ENCODE results near the gene STIM2.

Gene STIM2

GRCh38 chr4:26900765-26901164, 40.1 kb downstream of the STIM2 start:
- no peak for DNase-seq (ENCODE audit: low read depth in 2 of 2)

GRCh38 chr4:26905172-26905571, 44.5 kb downstream of the STIM2 start:
- DNase-seq (ENCODE audit: low read depth in 2 of 2), result no peak

- DNase-seq (ENCODE audit: low read depth in 2 of 2), result no peak
These were observed 47.3 kb downstream of the STIM2 start for GRCh38 chr4:26907731-26908599.

- DNase-seq (ENCODE audit: low read depth in 2 of 2), result no peak
These were observed 48.7 kb downstream of the STIM2 start for GRCh38 chr4:26909369-26909768.

- no peak for DNase-seq (ENCODE audit: low read depth in 2 of 2)
These were observed 50.6 kb downstream of the STIM2 start for GRCh38 chr4:26911254-26911653.

GRCh38 chr4:26912069-26912468, 51.4 kb downstream of the STIM2 start:
- DNase-seq (ENCODE audit: low read depth in 2 of 2), result no peak

- DNase-seq (ENCODE audit: low read depth in 2 of 2), result no peak
These were observed 52.2 kb downstream of the STIM2 start for GRCh38 chr4:26912810-26913209.

- no peak for DNase-seq (ENCODE audit: low read depth in 2 of 2)
These were observed 55.6 kb downstream of the STIM2 start for GRCh38 chr4:26916195-26916594.

- DNase-seq (ENCODE audit: low read depth in 2 of 2), result no peak
These were observed 70.3 kb downstream of the STIM2 start for GRCh38 chr4:26930964-26931363.

GRCh38 chr4:26931451-26931850, 70.8 kb downstream of the STIM2 start:
- DNase-seq (ENCODE audit: low read depth in 2 of 2), result no peak

- DNase-seq (ENCODE audit: low read depth in 2 of 2), result no peak
These were observed 71.3 kb downstream of the STIM2 start for GRCh38 chr4:26931966-26932365.

GRCh38 chr4:26935397-26935796, 74.8 kb downstream of the STIM2 start:
- DNase-seq (ENCODE audit: low read depth in 2 of 2), result no peak

- no peak for DNase-seq (ENCODE audit: low read depth in 2 of 2)
These were observed 75.8 kb downstream of the STIM2 start for GRCh38 chr4:26936284-26937065.

GRCh38 chr4:26937139-26937538, 76.5 kb downstream of the STIM2 start:
- no peak for DNase-seq (ENCODE audit: low read depth in 2 of 2)

- no peak for DNase-seq (ENCODE audit: low read depth in 2 of 2)
These were observed 76.9 kb downstream of the STIM2 start for GRCh38 chr4:26937567-26937966.

- no peak for DNase-seq (ENCODE audit: low read depth in 2 of 2)
These were observed 77.9 kb downstream of the STIM2 start for GRCh38 chr4:26938516-26938915.

- no peak for DNase-seq (ENCODE audit: low read depth in 2 of 2)
These were observed 81.3 kb downstream of the STIM2 start for GRCh38 chr4:26941951-26942350.

- DNase-seq (ENCODE audit: low read depth in 2 of 2), result no peak
These were observed 82.2 kb downstream of the STIM2 start for GRCh38 chr4:26942871-26943270.

- DNase-seq (ENCODE audit: low read depth in 2 of 2), result no peak
These were observed 82.8 kb downstream of the STIM2 start for GRCh38 chr4:26943391-26943790.

- no peak for DNase-seq (ENCODE audit: low read depth in 2 of 2)
These were observed 85.2 kb downstream of the STIM2 start for GRCh38 chr4:26945794-26946193.

- no peak for DNase-seq (ENCODE audit: low read depth in 2 of 2)
These were observed 86.7 kb downstream of the STIM2 start for GRCh38 chr4:26947318-26947717.

GRCh38 chr4:26950446-26950845, 89.8 kb downstream of the STIM2 start:
- no peak for DNase-seq (ENCODE audit: low read depth in 2 of 2)

GRCh38 chr4:26952891-26953290, 92.2 kb downstream of the STIM2 start:
- DNase-seq (ENCODE audit: low read depth in 2 of 2), result no peak

All from stimulated activated CD8-positive, alpha-beta memory T cell treated with anti-CD3 and anti-CD28 coated beads, Interleukin-7, amount 100 ng/mL, for 4 hours (primary cell).